Retinal pigment epithelial cell (primary cell): ENCODE results near the gene LLGL1.

Source experiments
- DNase-seq: peaks from one replicate; pipeline ENCODE4 v3.0.0-alpha.2; 2010; ENCODE audit warnings: low read depth
- H3K4me3 ChIP-seq: 2 replicates; pipeline ENCODE4 v1.5.1; 2011; ENCODE audit warnings: mild to moderate bottlenecking, low read length, control low read depth, moderate library complexity
- CTCF ChIP-seq: conservative IDR thresholded peaks from 2 replicates; pipeline ENCODE4 v1.5.1; 2011; ENCODE audit warnings: low read depth, low read length, control low read depth, inconsistent platforms

Gene LLGL1

GRCh38 chr17:18224053-18224386, 1.4 kb upstream of the LLGL1 start:
- no peak for DNase-seq
- TF ChIP-seq CTCF = no peak
- H3K4me3 ChIP-seq = no peak overlapping the region

- H3K4me3 ChIP-seq = peak overlapping the region; percentile 46
- DNase-seq = no peak
- TF ChIP-seq CTCF = no peak
Observed at GRCh38 chr17:18224387-18225120, 881 bp upstream of the LLGL1 start.

GRCh38 chr17:18225642-18226283, 328 bp downstream of the LLGL1 start:
- H3K4me3 ChIP-seq = peak overlapping the region; percentile 89
- no peak for TF ChIP-seq CTCF
- DNase-seq = no peak

GRCh38 chr17:18226284-18226945, 980 bp downstream of the LLGL1 start:
- H3K4me3 ChIP-seq = peak overlapping the region; percentile 89
- TF ChIP-seq CTCF = no peak
- DNase-seq = no peak

GRCh38 chr17:18227635-18228034, 2.2 kb downstream of the LLGL1 start:
- TF ChIP-seq CTCF = no peak
- DNase-seq = no peak
- H3K4me3 ChIP-seq = no peak overlapping the region

GRCh38 chr17:18228176-18228682, 2.8 kb downstream of the LLGL1 start:
- TF ChIP-seq CTCF = no peak

More at GRCh38 chr17:18228176-18228682, 2.8 kb downstream of the LLGL1 start:
- no peak overlapping the region for H3K4me3 ChIP-seq
- DNase-seq = no peak
